Measurements from ENCODE around the gene ADSS2. TPM values are rescaled to one million over a fixed set of nuclear protein-coding genes. Genes with fewer than 3 reads are reported as not detected.

The ADSS2 gene
- polyA plus RNA-seq, 1 of the 3 experiments (the other 2 are of a cell fraction), result 30.7 TPM

- no peak for DNase-seq
- CTCF ChIA-PET, result interaction anchor here (1.0 kb wide), 1 partner anchor 10 kb away, joined by 4 read pairs; no protein-coding TSS in a partner anchor
These were observed 54.6 kb downstream of the ADSS2 start for GRCh38 chr1:244397131-244397530.

DNA sequence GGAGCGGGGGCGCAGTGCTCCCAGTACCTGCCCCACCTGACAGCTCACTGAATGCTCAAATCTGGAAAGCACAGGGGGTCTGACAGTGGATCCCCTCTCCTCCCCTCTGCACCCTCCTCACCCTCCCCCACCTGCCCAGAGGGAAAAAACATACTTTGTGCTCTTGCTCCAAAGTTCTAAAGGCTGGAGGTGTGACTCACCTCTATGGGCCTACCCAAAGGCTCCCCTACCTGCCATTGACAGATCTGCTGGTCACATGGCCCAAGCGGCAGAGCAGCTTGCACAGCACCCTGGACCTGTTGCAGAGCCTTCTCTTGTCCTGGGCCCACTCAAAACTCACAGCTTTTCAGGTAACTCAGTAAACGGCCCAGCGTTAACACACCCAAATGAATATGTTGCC, 55.7 kb downstream of the ADSS2 start:
- Histone ChIP-seq H3K4me1 (ENCODE audit: control insufficient read depth in 1 of 2, insufficient read depth in 2 of 2, low read depth in 1 of 2, low read length in 1 of 2) (no peaks in the 10 kb centered on the region), H3F3A (replicated peaks; ENCODE audit: insufficient read depth) (peaks cover 6% of the 10 kb centered on the region), H3K4me3 (ENCODE audit: low read depth in 2 of 2, low read length in 1 of 2) (no peak overlapping the region), H3K36me3 (replicated peaks in 1 of 2; ENCODE audit: control insufficient read depth in 1 of 2, insufficient read depth in 2 of 2, low read length in 1 of 2) (peaks cover 0 to 13% of the 10 kb centered on the region in 2 experiments), H3K9ac (no peak overlapping the region), H3K27ac (ENCODE audit: low read depth in 2 of 2, low read length in 1 of 2) (no peak overlapping the region), H3K27me3 (ENCODE audit: insufficient read depth) (no peaks in the 10 kb centered on the region), H3K9me2 (no peaks in the 10 kb centered on the region), H3K79me2 (ENCODE audit: insufficient read depth) (no peaks in the 10 kb centered on the region), H4K20me1 (ENCODE audit: insufficient read depth) (no peaks in the 10 kb centered on the region), H3K9me3 (peaks cover under 1% of the 10 kb centered on the region; the same call in 1 of the 2 replicates), H2AFZ (ENCODE audit: low read depth) (no peak overlapping the region), H3K4me2 (no peak overlapping the region)
- ChIA-PET POLR2A (no interaction called here), CTCF (interaction anchor here (1.4 kb wide), 1 partner anchor 13 kb away, joined by 3 read pairs; no protein-coding TSS in a partner anchor)
- no peak for DNase-seq
- TF ChIP-seq, protein P1, sequence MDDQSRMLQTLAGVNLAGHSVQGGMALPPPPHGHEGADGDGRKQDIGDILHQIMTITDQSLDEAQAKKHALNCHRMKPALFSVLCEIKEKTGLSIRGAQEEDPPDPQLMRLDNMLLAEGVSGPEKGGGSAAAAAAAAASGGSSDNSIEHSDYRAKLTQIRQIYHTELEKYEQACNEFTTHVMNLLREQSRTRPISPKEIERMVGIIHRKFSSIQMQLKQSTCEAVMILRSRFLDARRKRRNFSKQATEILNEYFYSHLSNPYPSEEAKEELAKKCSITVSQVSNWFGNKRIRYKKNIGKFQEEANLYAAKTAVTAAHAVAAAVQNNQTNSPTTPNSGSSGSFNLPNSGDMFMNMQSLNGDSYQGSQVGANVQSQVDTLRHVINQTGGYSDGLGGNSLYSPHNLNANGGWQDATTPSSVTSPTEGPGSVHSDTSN (IDR thresholded peaks at IDR 0.05), result no peak
- TF ChIP-seq TCF12 (IDR thresholded peaks at IDR 0.05) (no peak), NRF1 (IDR thresholded peaks at IDR 0.05; ENCODE audit: low read depth, low read length) (no peak), EZH2phosphoT487 (IDR thresholded peaks at IDR 0.05; ENCODE audit: borderline replicate concordance, low read depth) (no peak), YY1 (IDR thresholded peaks at IDR 0.05; ENCODE audit: low read depth) (no peak), RCOR1 (IDR thresholded peaks at IDR 0.05; ENCODE audit: low read length) (no peak), ELF1 (IDR thresholded peaks at IDR 0.05) (no peak), SIN3A (IDR thresholded peaks at IDR 0.05; ENCODE audit: borderline replicate concordance, low read depth, low read length) (no peak), GATA2 (CRISPR knock-in tag; IDR thresholded peaks at IDR 0.05) (no peak), FOXJ3 (CRISPR knock-in tag; IDR thresholded peaks at IDR 0.05) (no peak), RXRA (IDR thresholded peaks at IDR 0.05; ENCODE audit: borderline replicate concordance, low read depth) (no peak)
- 95% methylated on average over 4 of the region's 5 CpGs for WGBS (ENCODE audit: low lambda C conversion rate)

More at GRCh38 chr1:244397131-244397530, 54.6 kb downstream of the ADSS2 start:
- peaks cover 11 to 25% of the 10 kb centered on the region in 2 experiments for H3K36me3 ChIP-seq (replicated peaks in 1 of 2; ENCODE audit: control insufficient read depth in 1 of 2, insufficient read depth in 2 of 2, low read length in 1 of 2)
- no peaks in the 10 kb centered on the region for H3K9me2 ChIP-seq
- no peak overlapping the region for H2AFZ ChIP-seq (ENCODE audit: low read depth)
- POLR2A ChIA-PET, result no interaction called here
- no peaks in the 10 kb centered on the region for H3K27me3 ChIP-seq (ENCODE audit: insufficient read depth)
- peaks cover 5% of the 10 kb centered on the region for H3F3A ChIP-seq (replicated peaks; ENCODE audit: insufficient read depth)
- H3K27ac ChIP-seq (ENCODE audit: low read depth in 2 of 2, low read length in 1 of 2), result no peak overlapping the region
- no peaks in the 10 kb centered on the region; the same call in 1 of the 2 replicates for H3K79me2 ChIP-seq (ENCODE audit: insufficient read depth)
- H3K4me1 ChIP-seq (ENCODE audit: control insufficient read depth in 1 of 2, insufficient read depth in 2 of 2, low read depth in 1 of 2, low read length in 1 of 2), result no peaks in the 10 kb centered on the region
- peaks cover 6% of the 10 kb centered on the region for H3K9me3 ChIP-seq
- no peak overlapping the region for H3K9ac ChIP-seq
- H4K20me1 ChIP-seq (ENCODE audit: insufficient read depth), result no peaks in the 10 kb centered on the region
- no peak overlapping the region for H3K4me3 ChIP-seq (ENCODE audit: low read depth in 2 of 2, low read length in 1 of 2)
- TF ChIP-seq, protein P2, sequence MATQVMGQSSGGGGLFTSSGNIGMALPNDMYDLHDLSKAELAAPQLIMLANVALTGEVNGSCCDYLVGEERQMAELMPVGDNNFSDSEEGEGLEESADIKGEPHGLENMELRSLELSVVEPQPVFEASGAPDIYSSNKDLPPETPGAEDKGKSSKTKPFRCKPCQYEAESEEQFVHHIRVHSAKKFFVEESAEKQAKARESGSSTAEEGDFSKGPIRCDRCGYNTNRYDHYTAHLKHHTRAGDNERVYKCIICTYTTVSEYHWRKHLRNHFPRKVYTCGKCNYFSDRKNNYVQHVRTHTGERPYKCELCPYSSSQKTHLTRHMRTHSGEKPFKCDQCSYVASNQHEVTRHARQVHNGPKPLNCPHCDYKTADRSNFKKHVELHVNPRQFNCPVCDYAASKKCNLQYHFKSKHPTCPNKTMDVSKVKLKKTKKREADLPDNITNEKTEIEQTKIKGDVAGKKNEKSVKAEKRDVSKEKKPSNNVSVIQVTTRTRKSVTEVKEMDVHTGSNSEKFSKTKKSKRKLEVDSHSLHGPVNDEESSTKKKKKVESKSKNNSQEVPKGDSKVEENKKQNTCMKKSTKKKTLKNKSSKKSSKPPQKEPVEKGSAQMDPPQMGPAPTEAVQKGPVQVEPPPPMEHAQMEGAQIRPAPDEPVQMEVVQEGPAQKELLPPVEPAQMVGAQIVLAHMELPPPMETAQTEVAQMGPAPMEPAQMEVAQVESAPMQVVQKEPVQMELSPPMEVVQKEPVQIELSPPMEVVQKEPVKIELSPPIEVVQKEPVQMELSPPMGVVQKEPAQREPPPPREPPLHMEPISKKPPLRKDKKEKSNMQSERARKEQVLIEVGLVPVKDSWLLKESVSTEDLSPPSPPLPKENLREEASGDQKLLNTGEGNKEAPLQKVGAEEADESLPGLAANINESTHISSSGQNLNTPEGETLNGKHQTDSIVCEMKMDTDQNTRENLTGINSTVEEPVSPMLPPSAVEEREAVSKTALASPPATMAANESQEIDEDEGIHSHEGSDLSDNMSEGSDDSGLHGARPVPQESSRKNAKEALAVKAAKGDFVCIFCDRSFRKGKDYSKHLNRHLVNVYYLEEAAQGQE (IDR thresholded peaks at IDR 0.05; ENCODE audit: low read depth, low read length), result no peak
- TF ChIP-seq FOSL2 (IDR thresholded peaks at IDR 0.05; ENCODE audit: borderline replicate concordance, low read depth), result no peak
- TF ChIP-seq NFIC (IDR thresholded peaks at IDR 0.05; ENCODE audit: borderline replicate concordance), result no peak
- no peak for TF ChIP-seq GABPA (IDR thresholded peaks at IDR 0.05; ENCODE audit: low read depth)
- no peak for TF ChIP-seq MXI1 (IDR thresholded peaks at IDR 0.05; ENCODE audit: low read depth, low read length)
- TF ChIP-seq, protein P3, sequence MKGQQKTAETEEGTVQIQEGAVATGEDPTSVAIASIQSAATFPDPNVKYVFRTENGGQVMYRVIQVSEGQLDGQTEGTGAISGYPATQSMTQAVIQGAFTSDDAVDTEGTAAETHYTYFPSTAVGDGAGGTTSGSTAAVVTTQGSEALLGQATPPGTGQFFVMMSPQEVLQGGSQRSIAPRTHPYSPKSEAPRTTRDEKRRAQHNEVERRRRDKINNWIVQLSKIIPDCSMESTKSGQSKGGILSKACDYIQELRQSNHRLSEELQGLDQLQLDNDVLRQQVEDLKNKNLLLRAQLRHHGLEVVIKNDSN (IDR thresholded peaks at IDR 0.05; ENCODE audit: borderline replicate concordance, low read depth), result no peak
- TF ChIP-seq MEF2A (IDR thresholded peaks at IDR 0.05; ENCODE audit: borderline replicate concordance, low read depth), result no peak
- H3K4me2 ChIP-seq, result no peak overlapping the region
